Choroid plexus epithelial cell (primary cell): ENCODE measurements around the gene BBX.
"Not testable (repeated sequence)": the region's sequence is repeated elsewhere in the genome, so short reads cannot be mapped to it uniquely, and the experiment has no call there.

Experiments used
- DNase-seq: peaks from one replicate; pipeline ENCODE4 v3.0.0-alpha.2; 2010; ENCODE audit warnings: low read depth
- H3K4me3 ChIP-seq: 2 replicates; pipeline ENCODE4 v1.5.1; 2011; ENCODE audit warnings: low read depth, mild to moderate bottlenecking, control low read depth, low read length, moderate library complexity
- TF ChIP-seq, protein P1 (sequence below): conservative IDR thresholded peaks from 2 replicates; pipeline ENCODE4 v1.5.1; 2011; ENCODE audit warnings: low read depth, mild to moderate bottlenecking, control low read depth, inconsistent platforms, low read length, moderate library complexity

BBX gene

DNA sequence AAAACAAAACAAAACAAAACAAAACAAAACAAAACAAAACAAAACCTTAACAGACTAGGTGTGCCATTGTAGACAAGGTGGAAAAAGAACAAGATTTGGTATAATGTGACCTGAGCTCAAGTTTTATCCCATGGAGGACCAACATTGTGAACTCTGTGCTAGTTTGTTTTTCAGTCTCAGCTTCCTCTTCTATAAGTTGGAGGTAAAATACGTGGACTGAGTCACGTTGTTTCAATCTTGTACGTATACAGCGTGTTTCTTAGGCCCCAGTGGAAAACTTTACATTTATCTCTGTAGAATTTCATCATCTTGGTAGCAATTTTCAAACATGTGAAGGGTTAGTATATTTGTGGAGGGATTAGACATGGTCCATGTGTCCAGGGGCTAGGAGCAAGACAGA lies 306.4 kb downstream of the BBX start:
- no peak for DNase-seq
- TF ChIP-seq, protein P1, sequence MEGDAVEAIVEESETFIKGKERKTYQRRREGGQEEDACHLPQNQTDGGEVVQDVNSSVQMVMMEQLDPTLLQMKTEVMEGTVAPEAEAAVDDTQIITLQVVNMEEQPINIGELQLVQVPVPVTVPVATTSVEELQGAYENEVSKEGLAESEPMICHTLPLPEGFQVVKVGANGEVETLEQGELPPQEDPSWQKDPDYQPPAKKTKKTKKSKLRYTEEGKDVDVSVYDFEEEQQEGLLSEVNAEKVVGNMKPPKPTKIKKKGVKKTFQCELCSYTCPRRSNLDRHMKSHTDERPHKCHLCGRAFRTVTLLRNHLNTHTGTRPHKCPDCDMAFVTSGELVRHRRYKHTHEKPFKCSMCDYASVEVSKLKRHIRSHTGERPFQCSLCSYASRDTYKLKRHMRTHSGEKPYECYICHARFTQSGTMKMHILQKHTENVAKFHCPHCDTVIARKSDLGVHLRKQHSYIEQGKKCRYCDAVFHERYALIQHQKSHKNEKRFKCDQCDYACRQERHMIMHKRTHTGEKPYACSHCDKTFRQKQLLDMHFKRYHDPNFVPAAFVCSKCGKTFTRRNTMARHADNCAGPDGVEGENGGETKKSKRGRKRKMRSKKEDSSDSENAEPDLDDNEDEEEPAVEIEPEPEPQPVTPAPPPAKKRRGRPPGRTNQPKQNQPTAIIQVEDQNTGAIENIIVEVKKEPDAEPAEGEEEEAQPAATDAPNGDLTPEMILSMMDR: no peak
- H3K4me3 ChIP-seq: no peak overlapping the region

DNA sequence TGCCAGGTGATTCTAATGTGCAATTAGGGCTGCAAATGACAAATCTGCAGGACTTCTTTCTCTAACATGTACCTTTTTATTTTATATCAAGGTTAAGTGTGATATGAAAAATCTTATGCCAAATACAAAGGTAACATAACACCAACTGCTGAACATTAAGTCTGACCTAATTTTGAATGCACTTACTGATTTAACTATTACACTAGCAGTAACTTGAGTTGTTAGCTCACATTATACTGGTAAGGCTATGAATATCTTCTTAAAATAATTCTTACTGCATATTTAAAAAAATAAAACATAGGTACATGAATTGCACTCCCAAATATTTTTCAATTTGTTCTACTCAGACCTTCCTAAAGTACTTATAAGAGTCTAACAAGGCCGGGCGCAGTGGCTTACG lies 308.8 kb downstream of the BBX start:
- TF ChIP-seq, protein P1: no peak
- H3K4me3 ChIP-seq: no peak overlapping the region
- DNase-seq: no peak

DNA sequence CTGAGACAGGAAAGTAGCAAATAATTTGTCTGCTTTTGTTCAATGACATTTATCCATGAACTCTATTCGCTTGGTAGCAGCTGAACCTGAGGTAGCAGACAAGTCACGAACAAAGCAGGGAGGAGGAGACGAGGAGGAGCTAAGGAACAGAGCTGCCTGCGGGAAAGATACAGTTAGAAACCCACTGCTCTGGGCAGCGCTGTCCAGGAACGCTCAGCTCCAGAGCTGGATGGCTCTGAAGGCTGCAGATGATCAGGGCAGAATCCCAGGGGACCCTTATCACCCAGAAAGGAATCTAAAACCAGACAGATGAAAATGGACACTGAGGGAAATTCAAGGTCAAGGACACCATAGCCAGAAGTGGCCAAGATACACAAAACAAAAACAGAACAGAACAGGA lies 310.3 kb downstream of the BBX start:
- peak; percentile 41 for DNase-seq
- H3K4me3 ChIP-seq: no peak overlapping the region
- TF ChIP-seq, protein P1: no peak

DNA sequence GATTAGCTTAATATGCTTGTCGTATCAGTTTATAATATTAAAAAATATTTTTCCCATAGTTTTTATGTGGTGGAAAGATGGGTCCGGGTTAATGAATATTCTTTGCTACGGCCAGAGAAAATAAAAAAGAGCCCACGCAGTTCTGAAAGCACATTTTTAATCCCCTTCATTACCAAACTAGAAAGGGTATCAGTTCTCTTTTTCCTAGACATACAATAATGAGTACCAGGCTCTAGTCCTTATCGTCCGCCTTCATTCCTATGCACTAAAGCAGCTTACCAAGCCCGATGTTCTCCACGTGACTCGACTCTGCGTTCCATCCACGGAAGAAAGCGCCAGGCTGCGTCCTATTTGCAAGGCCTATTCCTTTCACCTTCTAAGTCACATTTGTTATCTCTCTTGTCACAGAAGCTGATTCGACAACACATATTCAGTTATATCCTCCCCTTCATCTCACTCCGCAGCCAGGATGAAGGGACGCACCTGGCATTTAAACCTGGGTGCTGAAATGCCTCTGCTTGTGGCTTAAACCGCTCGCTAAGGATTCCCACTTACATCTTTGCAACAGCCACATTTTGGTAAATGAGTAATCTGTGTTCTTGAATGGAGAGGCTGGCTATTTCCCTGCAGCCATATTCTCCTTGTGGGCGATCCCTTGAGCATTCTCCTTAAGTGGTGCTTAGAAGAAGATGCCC lies 311.1 kb downstream of the BBX start:
- DNase-seq: no peak
- H3K4me3 ChIP-seq: no peak overlapping the region
- TF ChIP-seq, protein P1: no peak

DNA sequence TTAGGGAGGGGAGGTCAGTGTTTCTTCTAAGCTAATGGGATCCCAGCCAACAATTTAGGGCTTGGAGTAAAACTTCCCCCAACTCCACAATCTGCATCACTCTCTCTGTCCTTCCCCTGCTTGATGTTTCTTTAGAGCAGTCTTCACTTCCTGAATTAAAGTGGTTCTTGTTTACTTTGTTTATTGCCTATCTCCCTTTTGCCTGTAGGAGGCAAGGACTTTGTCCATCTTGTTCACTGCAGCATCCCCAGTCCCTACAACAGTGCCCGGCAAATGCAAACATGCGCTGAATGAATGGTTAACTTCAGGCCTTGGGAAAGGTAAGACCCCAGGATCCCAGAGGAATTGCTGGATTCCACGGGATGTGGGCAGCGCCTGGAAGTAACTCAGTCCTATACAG lies 312.2 kb downstream of the BBX start:
- not testable (repeated sequence) for DNase-seq, H3K4me3 ChIP-seq

DNA sequence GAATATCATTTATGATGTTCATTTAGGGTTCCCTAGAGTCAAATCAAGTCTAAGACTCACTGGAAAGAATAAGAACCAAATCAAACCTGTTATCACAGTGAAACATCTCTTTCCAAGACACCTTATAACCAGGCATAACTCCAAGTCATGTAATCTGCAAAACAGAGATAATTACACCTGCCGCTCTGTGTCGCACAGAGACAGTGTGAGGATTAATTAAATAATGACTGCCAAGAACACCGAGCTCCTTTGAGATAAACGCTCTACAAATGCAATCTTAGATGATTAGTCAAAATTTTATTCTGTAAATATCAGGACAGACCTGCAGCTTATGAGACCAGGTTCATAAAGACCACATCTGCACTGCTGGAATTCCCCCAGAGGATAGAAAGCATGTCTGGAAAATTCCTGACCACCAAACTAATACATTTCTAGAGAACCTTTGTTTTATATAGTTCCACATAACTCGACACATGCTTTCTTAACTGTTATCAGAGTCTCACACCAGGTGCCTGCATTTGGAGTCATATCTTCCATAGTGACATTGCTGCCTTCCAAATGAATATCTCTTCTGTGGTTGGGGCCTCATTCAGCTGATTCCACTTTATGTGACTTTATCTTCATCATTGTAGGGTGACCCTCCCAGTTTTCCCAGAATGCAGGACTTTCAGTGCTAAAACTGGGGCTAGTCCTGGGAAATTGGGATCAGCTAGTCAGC lies 315.3 kb downstream of the BBX start:
- no peak for DNase-seq
- TF ChIP-seq, protein P1: no peak
- no peak overlapping the region for H3K4me3 ChIP-seq

DNA sequence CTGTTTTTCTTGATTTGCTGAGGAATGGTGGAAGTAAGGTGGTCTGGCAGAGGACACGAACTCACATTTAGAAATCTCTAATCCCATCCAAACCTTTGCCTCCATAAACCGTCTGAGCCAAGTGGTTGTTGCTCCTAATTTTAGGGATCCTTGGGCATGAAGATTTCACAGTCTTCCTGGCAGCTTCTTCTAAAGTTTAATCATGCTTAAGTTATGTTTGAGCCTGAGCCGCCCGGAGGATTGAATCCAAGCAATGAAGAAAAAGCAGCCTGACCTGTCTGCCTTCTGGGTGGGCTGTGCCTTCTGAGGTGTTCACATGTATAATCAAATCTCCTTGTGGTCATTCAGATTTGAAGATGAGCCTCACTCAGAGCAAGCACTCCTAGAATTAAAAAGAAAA lies 319.1 kb downstream of the BBX start:
- no peak overlapping the region for H3K4me3 ChIP-seq
- no peak for DNase-seq
- TF ChIP-seq, protein P1: no peak
